Fibroblast of lung (primary cell): ENCODE measurements around the gene ZNF789. TPM values are rescaled to one million over a fixed set of nuclear protein-coding genes. Genes with fewer than 3 reads are reported as not detected.
A peak's percentile ranks its signal among the peaks of the same experiment; 100 is the strongest.

Source experiments
- DNase-seq, 2 donors: peaks; one replicate each; pipeline versions ENCODE4 v3.0.0 to v3.0.0-alpha.2; 2010; ENCODE audit warnings: low read depth in 2 of 2
- H2AFZ ChIP-seq: 2 replicates; pipeline ENCODE4 v1.5.1; 2012; ENCODE audit warnings: low read length, control low read depth, inconsistent platforms
- H3K27ac ChIP-seq: 2 replicates; pipeline ENCODE4 v1.5.1; 2011; ENCODE audit warnings: low read length, control low read depth; ENCODE audit not compliant: insufficient read depth
- H3K27me3 ChIP-seq: 2 replicates; pipeline ENCODE4 v1.5.1; 2011; ENCODE audit warnings: mild to moderate bottlenecking, low read length; ENCODE audit not compliant: control insufficient read depth, insufficient read depth
- H3K36me3 ChIP-seq: 2 replicates; pipeline ENCODE4 v1.5.1; 2011; ENCODE audit warnings: low read length; ENCODE audit not compliant: control insufficient read depth, insufficient read depth
- H3K4me1 ChIP-seq: 2 replicates; pipeline ENCODE4 v1.5.1; 2011; ENCODE audit warnings: low read length; ENCODE audit not compliant: control insufficient read depth, insufficient read depth; ENCODE audit errors: extremely low read depth
- H3K4me2 ChIP-seq: 2 replicates; pipeline ENCODE4 v1.5.1; 2011; ENCODE audit warnings: low read length, control low read depth; ENCODE audit not compliant: insufficient read depth; ENCODE audit errors: extremely low read depth
- H3K4me3 ChIP-seq, 4 experiments: fragments of 200-600 bp in 1 of 4; sonication (generic) in 1 of 4; replicated peaks in 1 of 4; 2 replicates each; pipeline ENCODE4 v1.5.1; 2011 to 2016; ENCODE audit warnings: low read length in 4 of 4, low read depth in 3 of 4, mild to moderate bottlenecking in 3 of 4, control low read depth in 2 of 4, inconsistent platforms in 1 of 4, mixed read lengths in 1 of 4; ENCODE audit not compliant: insufficient read depth in 1 of 4; ENCODE audit errors: control extremely low read depth in 1 of 4
- H3K79me2 ChIP-seq: 2 replicates; pipeline ENCODE4 v1.5.1; 2012; ENCODE audit warnings: mild to moderate bottlenecking, low read length, inconsistent platforms; ENCODE audit not compliant: control insufficient read depth, insufficient read depth
- H3K9ac ChIP-seq: 2 replicates; pipeline ENCODE4 v1.5.1; 2011; ENCODE audit warnings: mild to moderate bottlenecking, low read length, control low read depth; ENCODE audit not compliant: insufficient read depth
- H3K9me3 ChIP-seq: 2 replicates; pipeline ENCODE4 v1.5.1; 2012; ENCODE audit warnings: low read depth, low read length; ENCODE audit not compliant: control insufficient read depth, insufficient read depth
- H4K20me1 ChIP-seq: 2 replicates; pipeline ENCODE4 v1.5.1; 2011; ENCODE audit warnings: low read length; ENCODE audit not compliant: control insufficient read depth, insufficient read depth; ENCODE audit errors: extremely low read depth
- EZH2 ChIP-seq: IDR thresholded peaks from 2 replicates; pipeline ENCODE4 v1.5.1; 2012; ENCODE audit warnings: low read length, control low read depth, mild to moderate bottlenecking; ENCODE audit errors: missing control alignments
- polyA plus RNA-seq, 2 donors: library from polyadenylated mRNA; depleted of rRNA in 1 of 2; stranded (reverse) in 1 of 2; unstranded in 1 of 2; fragments of >200 nt; gene quantifications; 2 replicates each; pipeline ENCODE4 v1.2.1, GENCODE V29; 2011 to 2012; ENCODE audit warnings: missing spikeins in 1 of 2
- total RNA-seq: library from RNA; depleted of rRNA; stranded (reverse); fragments of >200 nt; gene quantifications from 2 replicates; pipeline ENCODE4 v1.2.1, GENCODE V29; 2014
- TF ChIP-seq, protein P1 (sequence below), 2 donors: IDR thresholded peaks in 1 of 2; conservative IDR thresholded peaks in 1 of 2; 1 replicate in 1 of 2; 2 replicates in 1 of 2; pipeline ENCODE4 v1.5.1; 2011 to 2012; ENCODE audit warnings: low read length in 2 of 2, control low read depth in 1 of 2, inconsistent platforms in 1 of 2, low read depth in 1 of 2, mild to moderate bottlenecking in 1 of 2

ZNF789 gene
- total and polyA plus RNA-seq, 2 donors (not counting 1 experiment from before 2014, with no cell fraction given) = 4.8 to 8.7 TPM

DNA sequence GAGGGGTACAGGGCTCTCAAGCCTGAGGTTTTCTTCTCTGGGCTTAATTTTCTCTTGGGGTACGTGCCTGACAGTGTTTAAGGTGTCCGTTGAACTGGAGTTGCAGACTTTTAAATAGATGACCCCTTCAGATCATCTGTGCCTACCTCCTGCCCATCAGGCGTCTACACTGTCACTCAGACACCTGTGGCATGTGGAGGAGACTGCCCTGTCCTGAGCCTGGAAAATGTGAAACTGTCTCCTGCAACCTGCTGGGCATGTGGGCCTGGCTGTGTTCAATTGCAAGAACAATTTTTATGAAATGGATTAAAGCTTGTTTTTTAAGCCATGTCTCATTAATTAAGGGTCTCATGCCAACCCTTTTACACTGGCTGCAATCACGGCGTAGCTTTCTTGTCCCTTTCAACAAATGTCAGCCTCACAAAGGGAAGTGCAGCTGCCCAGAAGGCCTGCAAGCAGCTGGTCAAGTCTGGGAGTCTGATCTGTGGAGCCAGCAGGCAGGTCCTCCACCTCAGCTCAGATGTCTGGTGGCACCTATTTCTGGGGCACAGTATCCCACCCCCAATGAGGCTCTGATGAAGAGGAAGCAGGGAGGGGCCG is 15.5 kb upstream of the ZNF789 start:
- TF ChIP-seq, protein P1, sequence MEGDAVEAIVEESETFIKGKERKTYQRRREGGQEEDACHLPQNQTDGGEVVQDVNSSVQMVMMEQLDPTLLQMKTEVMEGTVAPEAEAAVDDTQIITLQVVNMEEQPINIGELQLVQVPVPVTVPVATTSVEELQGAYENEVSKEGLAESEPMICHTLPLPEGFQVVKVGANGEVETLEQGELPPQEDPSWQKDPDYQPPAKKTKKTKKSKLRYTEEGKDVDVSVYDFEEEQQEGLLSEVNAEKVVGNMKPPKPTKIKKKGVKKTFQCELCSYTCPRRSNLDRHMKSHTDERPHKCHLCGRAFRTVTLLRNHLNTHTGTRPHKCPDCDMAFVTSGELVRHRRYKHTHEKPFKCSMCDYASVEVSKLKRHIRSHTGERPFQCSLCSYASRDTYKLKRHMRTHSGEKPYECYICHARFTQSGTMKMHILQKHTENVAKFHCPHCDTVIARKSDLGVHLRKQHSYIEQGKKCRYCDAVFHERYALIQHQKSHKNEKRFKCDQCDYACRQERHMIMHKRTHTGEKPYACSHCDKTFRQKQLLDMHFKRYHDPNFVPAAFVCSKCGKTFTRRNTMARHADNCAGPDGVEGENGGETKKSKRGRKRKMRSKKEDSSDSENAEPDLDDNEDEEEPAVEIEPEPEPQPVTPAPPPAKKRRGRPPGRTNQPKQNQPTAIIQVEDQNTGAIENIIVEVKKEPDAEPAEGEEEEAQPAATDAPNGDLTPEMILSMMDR (conservative IDR thresholded peaks at IDR 0.05 in 1 of 2, IDR thresholded peaks at IDR 0.05 in 1 of 2; ENCODE audit: low read depth in 1 of 2, low read length in 2 of 2) = no peak
- no peak for TF ChIP-seq EZH2
- no peaks in the 10 kb centered on the region for H3K27me3 ChIP-seq
- no peaks in the 10 kb centered on the region for H3K9me3 ChIP-seq
- H3K27ac ChIP-seq = no peak overlapping the region
- H3K4me2 ChIP-seq = no peak overlapping the region
- H3K79me2 ChIP-seq = peaks cover 39% of the 10 kb centered on the region
- H4K20me1 ChIP-seq = no peaks in the 10 kb centered on the region
- no peak overlapping the region for H2AFZ ChIP-seq
- no peaks in the 10 kb centered on the region for H3K4me1 ChIP-seq
- H3K4me3 ChIP-seq = no peak overlapping the region
- peaks cover 27% of the 10 kb centered on the region for H3K36me3 ChIP-seq
- DNase-seq = no peak
- no peak overlapping the region for H3K9ac ChIP-seq

DNA sequence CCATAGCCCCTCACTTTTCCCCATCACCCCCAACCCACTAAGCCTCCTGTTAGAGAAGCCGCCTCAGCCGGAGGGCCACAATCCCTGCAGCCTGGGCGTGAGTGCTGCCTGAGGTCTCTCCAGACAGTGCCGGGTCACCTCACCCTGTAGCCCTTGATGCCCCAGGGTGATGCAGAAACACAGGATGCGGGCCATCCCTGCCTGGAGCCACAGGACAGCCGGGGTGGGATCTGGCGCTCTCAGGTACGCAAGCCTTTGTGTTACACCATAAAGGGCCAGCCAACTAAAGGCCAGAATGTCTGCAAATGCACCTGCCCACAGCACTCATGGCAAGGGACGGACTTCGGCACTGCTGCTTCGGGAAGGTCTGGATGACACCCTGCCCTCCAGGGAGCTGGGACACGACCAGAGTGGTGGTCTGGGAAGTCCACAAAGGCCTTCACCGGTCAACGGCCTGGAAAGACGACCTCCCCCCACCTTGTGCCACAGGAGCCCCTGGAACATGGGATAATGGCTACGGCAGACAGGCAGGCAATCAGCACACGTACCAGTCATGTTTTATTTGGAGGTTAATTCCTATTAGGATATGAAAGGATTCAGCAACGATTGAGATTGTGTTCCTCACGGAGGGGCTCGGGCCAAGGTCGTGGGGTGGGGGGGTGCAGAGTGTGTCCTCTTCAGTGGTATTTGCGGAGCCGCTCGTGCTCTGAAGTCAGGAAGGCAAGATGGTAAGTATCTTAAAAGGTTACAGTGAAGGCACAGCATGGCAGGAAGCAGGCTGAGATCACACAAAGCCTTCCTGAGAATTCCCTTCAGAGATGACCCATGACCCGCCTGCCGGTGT is 14.8 kb upstream of the ZNF789 start:
- H3K4me1 ChIP-seq = no peaks in the 10 kb centered on the region
- H3K9me3 ChIP-seq = no peaks in the 10 kb centered on the region
- H3K79me2 ChIP-seq = peaks cover 46% of the 10 kb centered on the region
- H3K4me3 ChIP-seq = no peak overlapping the region
- peaks cover 22% of the 10 kb centered on the region for H3K36me3 ChIP-seq
- no peaks in the 10 kb centered on the region for H4K20me1 ChIP-seq
- no peak overlapping the region for H3K27ac ChIP-seq
- no peaks in the 10 kb centered on the region for H3K27me3 ChIP-seq
- no peak overlapping the region for H3K4me2 ChIP-seq
- no peak for TF ChIP-seq EZH2
- TF ChIP-seq, protein P1 (conservative IDR thresholded peaks at IDR 0.05 in 1 of 2, IDR thresholded peaks at IDR 0.05 in 1 of 2; ENCODE audit: low read depth in 1 of 2, low read length in 2 of 2) = no peak
- H2AFZ ChIP-seq = no peak overlapping the region
- no peak overlapping the region for H3K9ac ChIP-seq
- DNase-seq = no peak

DNA sequence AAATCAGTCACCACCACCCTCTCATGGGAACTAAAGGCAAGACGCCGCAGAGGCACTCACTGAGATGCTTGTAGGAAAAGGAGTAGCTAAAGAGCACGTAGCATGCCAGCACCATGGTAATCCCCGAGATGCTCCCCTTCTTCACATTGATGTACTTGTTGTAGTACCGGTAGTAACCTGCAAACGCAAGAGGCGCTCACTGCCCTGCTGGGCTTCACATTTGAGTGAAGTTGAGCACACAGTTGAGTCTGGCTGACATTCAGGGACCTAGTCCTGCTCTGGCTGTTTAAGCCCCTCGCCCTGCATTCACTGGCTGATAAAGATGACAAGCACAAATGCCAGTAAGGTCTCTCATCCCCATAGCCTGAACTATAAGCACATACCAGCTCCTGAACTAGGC is 13.6 kb upstream of the ZNF789 start:
- Histone ChIP-seq H3K36me3 (peaks cover 16% of the 10 kb centered on the region), H3K4me2 (no peak overlapping the region), H3K4me1 (no peaks in the 10 kb centered on the region), H3K27ac (no peak overlapping the region), H3K9me3 (no peaks in the 10 kb centered on the region), H3K4me3 (no peak overlapping the region), H2AFZ (no peak overlapping the region), H3K79me2 (peaks cover 57% of the 10 kb centered on the region), H3K27me3 (no peaks in the 10 kb centered on the region), H3K9ac (no peak overlapping the region), H4K20me1 (no peaks in the 10 kb centered on the region)
- TF ChIP-seq, protein P1 (conservative IDR thresholded peaks at IDR 0.05 in 1 of 2, IDR thresholded peaks at IDR 0.05 in 1 of 2; ENCODE audit: low read depth in 1 of 2, low read length in 2 of 2) = peak; percentile 17 to 43
- no peak for TF ChIP-seq EZH2
- no peak for DNase-seq
